AG10803 (cell line): Measurements from ENCODE around the gene B3GALNT2.
"Not testable (repeated sequence)": the region's sequence is repeated elsewhere in the genome, so short reads cannot be mapped to it uniquely, and the experiment has no call there.

Experiments used
- DNase-seq: peaks from one replicate; pipeline ENCODE4 v3.0.0; 2010; ENCODE audit warnings: low read depth
- H3K4me3 ChIP-seq: 2 replicates; pipeline ENCODE4 v1.5.1; 2011; ENCODE audit warnings: mild to moderate bottlenecking, low read length, control low read depth
- TF ChIP-seq, protein P1 (sequence below): conservative IDR thresholded peaks from 2 replicates; pipeline ENCODE4 v1.5.1; 2011; ENCODE audit warnings: mild to moderate bottlenecking, low read length, control low read depth, inconsistent platforms

The B3GALNT2 gene

DNA sequence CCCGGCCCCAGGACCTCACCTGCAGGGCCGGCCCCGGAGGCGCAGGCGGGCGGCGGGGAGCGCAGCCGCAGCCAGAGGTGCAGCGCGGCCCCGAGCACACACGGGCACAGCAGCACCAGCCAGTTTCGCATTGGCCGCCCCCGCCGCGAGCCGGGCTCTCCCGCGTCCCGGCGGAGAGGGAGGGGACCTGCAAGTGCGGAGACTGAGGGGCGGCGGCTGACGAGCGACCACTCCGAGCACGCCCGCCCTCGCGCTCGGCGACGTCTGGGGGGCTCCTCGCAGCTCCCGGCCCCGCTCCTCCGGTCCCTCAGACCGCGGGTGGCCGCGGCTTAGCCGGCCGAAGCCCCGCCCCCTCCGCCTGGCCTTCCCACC, at the start of gene B3GALNT2:
TSS of gene B3GALNT2 (minus strand) at position 331 of the 372 bp plus-strand sequence. CDS start at position 131, 200 bp downstream.
- H3K4me3 ChIP-seq, result peak within 1 kb of the TSS; percentile 86
- TF ChIP-seq, protein P1, sequence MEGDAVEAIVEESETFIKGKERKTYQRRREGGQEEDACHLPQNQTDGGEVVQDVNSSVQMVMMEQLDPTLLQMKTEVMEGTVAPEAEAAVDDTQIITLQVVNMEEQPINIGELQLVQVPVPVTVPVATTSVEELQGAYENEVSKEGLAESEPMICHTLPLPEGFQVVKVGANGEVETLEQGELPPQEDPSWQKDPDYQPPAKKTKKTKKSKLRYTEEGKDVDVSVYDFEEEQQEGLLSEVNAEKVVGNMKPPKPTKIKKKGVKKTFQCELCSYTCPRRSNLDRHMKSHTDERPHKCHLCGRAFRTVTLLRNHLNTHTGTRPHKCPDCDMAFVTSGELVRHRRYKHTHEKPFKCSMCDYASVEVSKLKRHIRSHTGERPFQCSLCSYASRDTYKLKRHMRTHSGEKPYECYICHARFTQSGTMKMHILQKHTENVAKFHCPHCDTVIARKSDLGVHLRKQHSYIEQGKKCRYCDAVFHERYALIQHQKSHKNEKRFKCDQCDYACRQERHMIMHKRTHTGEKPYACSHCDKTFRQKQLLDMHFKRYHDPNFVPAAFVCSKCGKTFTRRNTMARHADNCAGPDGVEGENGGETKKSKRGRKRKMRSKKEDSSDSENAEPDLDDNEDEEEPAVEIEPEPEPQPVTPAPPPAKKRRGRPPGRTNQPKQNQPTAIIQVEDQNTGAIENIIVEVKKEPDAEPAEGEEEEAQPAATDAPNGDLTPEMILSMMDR, result no peak
- DNase-seq, result no peak

DNA sequence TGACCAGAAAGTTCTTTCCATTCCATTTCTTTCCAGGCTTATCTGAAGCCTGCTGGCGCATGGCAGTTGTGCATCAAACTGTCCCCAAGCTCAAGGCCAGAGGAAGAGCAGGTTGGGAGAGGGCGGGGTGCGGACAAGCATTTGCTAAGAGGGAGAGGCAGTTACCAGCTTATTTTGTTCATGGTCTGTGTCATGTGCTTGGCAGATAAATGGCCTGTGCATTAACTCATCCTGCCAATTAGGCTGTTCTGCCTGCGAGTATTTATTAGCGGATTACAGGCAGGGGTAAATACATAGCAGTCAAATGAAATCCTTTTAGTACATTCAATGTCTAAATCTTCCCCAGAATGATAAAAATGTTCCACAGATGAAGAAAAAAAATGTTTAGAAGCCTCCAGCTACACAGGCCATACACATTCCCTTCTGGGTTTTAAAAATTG, 48.9 kb upstream of the B3GALNT2 start:
- H3K4me3 ChIP-seq, result no peak overlapping the region
- peak; percentile 36 for DNase-seq
- TF ChIP-seq, protein P1, result no peak

DNA sequence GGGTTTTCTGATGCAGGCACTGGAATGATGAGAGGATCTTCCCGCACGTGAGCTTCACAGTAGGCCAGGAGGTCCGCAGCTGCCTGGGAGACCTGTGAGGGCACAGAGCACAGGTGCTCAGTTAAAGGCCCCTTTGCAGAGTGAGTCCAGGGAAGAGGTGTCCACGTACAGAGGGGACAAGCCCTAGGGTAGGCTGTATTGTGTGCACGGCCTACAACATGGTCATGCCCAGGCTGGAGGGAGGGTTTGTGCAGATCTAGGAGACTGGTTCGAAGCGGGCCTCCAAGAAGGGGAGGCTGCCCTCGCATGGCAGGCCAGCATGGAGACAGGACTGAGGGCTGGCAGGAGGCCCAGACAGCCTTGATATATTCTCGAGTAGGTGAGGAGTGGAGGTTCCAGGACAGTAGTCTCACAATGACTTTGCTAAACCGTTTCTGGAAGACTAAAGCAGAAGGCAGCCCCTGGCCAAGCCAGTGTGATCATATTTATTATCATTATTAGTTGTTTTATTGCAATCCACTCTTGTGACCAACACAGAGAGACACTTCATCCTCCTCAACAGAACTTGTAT, 48.0 kb upstream of the B3GALNT2 start:
- TF ChIP-seq, protein P1, result no peak
- no peak overlapping the region for H3K4me3 ChIP-seq
- DNase-seq, result no peak

DNA sequence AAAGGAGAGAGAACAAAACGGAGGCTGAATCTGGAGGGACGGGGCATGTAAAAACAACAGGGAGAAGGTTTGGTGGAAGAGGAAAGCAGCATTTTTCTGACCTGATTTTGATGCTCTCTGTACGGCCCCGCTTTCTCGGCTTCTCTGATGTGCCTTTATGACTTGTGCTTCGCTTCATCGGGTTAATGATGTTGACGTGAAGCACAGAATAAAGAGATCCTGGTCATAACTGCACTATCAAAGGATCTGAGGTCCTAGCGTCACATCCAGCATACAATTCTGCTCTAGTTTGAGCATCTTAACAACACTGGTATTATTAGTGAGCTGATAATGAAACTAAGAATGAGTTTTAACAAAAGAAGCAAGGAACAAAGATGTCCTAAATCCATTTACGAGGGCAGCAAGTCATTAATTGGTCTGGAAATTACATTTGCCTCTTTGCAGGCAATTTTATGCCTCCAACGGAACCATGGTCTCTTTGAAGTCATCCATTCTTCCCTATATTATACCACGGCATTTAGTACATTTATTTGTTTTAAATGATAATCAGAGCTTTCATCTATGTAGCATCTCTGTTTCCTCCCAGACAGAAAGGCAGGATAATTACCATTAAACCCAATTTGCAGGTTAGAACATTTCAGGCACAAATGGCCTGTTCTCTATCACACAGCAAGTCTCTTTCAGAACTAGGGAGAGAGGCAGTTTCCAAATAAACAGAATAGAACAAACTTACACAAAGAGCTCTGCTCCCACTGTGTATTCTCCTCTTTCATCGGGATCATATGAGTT, 45.3 kb upstream of the B3GALNT2 start:
- DNase-seq, result no peak
- H3K4me3 ChIP-seq, result no peak overlapping the region
- TF ChIP-seq, protein P1, result no peak

DNA sequence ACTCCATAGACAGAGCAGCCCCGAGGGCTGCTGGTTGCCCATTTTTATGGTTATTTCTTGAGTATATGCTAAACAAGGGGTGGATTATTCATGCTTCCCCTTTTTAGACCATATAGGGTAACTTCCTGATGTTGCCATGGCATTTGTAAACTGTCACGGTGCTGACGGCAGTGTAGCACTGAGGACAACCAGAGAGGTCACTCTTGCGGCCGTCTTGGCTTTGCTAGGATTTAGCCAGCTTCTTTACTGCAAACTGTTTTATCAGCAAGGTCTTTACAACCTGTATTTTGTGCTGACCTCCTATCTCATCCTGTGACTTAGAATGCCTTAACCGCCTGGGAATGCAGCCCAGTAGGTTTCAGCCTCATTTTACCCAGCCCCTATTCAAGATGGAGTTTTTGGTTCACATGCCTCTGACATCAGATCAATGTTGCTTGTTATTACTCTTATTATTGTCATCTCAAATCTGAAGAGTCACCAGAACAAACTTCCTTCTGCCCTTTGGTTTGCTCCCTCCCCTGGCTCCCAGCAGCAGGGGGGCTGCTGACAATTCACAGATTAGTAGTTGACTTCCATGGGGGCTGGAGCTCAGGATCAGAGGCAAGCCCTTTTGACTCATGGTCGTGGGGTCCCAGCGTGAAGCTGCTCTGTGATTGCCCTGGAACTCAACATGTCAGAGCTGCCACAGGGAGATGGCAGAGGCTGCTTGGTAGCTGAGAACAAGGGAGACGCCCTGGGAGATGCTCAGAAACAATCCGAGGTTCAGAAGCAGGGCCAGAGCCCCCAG, 42.3 kb upstream of the B3GALNT2 start:
- H3K4me3 ChIP-seq, DNase-seq: not testable (repeated sequence)

DNA sequence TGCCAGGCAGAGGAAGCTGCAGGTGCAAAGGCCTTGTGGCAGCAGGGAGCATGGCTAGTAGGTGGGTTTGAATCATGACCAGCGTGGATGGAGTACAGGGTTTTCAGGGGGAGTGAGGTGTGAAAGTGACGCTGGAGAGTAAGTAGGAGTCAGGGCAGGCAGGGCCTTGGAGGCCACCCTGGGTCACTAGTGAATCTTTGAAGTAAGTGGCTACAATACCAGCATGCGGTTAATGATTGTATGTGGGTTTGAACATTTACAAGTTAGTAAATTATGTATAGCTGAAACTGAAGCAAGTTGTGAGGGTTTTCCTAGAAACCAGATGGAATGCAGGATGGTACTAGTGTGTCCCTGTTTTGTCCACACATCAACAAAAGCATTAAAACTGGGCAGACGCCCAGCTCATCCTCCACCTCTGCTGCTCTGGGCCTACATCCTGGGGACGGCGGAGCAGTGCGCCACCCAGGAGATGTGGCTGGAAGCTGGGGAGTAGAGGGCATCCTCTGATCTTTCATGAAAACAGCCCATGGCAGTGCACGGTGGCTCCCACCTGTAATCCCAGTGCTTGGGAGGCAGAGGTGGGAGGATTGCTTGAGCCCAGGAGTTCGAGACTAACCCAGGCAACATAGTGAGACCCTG, 41.2 kb upstream of the B3GALNT2 start:
- TF ChIP-seq, protein P1, result no peak
- DNase-seq, result no peak
- H3K4me3 ChIP-seq, result no peak overlapping the region

DNA sequence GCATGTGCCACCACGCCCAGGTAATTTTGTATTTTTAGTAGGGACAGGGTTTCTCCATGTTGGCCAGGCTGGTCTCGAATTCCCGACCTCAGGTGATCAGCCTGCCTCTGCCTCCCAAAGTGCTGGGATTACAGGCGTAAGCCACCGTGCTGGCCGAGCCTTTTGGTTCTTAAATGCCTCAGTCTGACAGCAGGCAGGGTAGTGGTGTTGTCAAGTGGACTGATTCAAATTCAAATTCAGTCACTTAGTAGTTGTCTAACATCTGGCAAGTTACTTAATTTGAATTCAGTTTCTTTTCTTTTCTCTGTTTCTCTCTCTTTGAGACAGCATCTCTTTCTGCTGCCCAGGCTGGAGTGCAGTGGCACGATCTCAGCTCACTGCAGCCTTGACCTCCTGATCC, 38.6 kb upstream of the B3GALNT2 start:
- not testable (repeated sequence) for DNase-seq, H3K4me3 ChIP-seq
